Activated CD8-positive, alpha-beta memory T cell treated with anti-CD3 and anti-CD28 coated beads, Interleukin-2, amount 50 U/mL, for 48 hours (primary cell): ENCODE measurements around the gene AFAP1L2.
"Not testable (repeated sequence)": the region's sequence is repeated elsewhere in the genome, so short reads cannot be mapped to it uniquely, and the experiment has no call there.

Experiments
- DNase-seq: peaks from one replicate; pipeline ENCODE4 v3.0.0-alpha.2; 2020

AFAP1L2 gene

DNA sequence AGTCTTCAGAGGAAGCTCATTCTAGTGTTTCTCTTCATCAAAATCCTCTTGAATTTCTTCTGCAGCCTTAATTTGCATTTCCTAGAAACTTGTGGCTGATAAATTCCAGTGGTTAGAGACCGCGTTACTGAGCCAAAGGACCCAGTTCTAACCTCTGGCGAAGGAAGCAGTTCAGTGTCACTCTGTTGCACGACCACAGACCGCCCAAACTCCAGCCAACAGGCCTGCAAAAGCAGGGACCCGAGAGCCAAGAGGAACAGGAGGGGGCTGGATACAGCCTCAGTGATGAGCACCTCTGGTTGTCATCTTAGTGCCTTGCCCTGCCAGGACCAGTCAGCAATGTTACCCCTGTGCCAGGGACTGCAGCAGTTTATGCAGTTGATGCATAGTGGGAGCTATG lies 70.0 kb downstream of the AFAP1L2 start:
- DNase-seq: no peak

DNA sequence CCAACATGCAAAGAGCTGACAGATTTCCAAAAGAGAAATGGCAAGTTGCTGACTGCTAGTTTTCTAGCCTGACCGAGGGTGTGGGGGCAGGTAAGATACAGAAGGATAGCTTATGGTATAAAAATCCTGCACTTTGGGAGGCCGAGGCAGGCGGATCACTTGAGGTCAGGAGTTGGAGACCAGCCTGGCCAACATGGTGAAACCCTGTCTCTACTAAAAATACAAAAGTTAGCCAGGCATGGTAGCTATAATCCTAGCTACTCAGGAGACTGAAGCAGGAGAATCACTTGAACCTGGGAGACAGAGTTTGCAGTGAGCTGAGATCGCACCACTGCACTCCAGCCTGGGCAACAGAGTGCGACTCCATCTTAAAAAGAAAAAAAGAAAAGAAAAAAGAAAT lies 70.9 kb downstream of the AFAP1L2 start:
- DNase-seq: not testable (repeated sequence)

DNA sequence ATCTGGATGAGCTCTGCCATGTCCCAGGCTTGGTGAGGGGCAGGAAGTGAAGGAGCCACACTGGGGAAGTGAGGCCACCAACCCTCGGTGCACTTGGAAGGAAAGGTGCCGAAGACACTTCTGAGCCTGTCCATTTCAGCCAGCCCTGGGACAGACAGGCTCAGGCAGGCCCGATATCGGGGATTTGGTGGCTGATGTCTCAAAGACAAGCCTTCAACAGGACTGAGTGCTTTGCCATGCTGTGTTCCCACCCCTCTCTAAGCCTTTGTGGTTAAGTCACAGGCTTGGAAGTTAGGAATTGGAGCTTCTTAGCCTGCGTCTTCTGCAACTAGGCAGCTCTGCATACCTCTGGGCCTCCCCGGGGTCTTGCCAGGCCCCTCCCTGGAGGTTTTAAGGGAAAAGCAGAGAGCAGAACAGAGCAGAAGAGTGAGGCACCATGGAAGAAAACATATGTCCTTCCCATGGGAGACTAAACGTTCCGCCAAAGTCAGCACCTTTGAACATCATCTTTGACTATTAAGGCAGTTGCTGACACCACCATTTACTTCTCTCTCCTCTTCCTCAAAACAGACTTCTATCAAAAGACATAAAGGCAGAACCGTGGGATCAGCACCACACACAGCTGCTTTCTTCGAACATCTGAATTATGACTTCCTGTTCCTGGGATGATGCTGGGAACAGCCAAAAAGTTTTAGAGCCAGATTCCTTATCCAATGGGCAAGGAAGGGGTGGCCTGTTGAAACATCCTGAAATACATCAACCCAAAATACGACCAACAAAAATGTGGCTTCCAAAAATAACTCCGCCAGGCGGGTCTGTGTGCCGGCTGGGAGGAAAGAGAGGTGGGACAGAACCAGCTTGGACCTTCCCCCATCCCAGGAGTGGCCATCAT lies 71.8 kb downstream of the AFAP1L2 start:
- no peak for DNase-seq

DNA sequence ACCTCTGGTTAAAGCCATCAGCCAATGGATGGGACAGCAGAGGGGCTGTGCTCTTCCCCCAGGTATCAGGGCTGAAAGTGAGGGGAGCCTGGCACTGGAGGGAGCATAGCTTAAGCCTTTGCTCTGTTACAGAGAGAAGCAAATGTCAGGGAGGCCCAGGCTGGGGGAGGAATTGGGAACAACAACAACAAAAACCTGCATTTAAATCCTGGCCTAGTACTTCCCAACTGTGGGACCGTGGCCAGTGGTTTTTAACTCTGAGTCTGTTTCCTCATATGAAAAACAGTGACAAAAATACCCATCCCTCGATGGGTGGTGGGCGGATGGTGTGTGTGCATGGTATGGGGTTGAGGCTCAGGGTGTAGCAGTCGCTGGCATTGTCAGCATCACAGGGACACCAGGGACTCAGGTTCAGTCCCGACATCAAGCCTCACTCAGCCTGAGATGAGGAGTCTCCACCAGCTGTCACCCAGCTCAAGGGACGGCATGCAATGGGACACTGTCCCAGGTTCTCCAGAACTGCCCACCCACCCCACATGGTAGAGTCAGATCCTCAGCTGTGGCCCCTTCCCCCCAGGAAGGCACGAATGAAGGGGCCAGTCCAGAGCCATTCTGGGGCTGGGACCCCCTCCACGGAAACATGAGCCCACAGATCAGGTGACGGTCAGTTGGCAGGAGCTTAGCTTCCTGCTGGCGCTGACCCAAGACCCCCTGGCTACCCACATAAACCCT lies 74.5 kb downstream of the AFAP1L2 start:
- no peak for DNase-seq

DNA sequence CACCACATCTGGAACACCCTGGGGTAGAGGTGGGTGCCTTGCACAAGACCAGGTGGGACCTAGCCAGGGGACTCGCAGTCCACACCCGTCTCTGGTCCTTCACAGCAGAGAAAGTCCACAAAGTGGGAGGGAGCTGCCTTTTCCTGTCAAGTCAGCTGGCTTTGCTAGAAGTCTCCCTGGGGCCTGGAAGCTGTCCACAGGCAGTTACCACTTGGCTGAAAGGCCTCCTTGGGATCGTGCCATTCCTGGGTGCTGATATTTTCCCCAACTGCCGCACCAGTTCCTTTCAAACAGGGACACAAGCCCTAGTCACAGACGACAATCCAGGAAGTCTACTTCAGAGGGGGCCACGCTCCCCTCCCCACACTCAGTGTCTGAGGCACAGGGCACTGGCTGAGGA lies 75.4 kb downstream of the AFAP1L2 start:
- no peak for DNase-seq

DNA sequence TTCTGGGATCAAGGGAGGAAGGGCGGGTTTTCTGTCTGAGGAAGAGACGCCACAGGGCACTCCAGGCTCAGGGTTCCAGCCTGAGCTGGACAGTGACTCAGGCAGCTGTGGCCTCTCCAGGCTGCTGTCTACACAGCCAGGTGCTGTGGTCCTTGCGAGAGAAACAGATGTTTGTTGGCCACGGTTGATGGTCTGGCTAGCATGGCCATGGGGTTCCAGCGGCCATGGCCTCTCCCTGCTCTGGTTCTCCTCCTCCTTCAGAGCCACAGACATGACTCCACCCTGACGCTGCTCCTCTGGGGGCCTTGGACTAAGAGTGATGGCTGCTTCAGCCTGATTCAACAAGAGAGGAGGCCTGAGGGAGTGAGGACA lies 75.9 kb downstream of the AFAP1L2 start:
- no peak for DNase-seq

DNA sequence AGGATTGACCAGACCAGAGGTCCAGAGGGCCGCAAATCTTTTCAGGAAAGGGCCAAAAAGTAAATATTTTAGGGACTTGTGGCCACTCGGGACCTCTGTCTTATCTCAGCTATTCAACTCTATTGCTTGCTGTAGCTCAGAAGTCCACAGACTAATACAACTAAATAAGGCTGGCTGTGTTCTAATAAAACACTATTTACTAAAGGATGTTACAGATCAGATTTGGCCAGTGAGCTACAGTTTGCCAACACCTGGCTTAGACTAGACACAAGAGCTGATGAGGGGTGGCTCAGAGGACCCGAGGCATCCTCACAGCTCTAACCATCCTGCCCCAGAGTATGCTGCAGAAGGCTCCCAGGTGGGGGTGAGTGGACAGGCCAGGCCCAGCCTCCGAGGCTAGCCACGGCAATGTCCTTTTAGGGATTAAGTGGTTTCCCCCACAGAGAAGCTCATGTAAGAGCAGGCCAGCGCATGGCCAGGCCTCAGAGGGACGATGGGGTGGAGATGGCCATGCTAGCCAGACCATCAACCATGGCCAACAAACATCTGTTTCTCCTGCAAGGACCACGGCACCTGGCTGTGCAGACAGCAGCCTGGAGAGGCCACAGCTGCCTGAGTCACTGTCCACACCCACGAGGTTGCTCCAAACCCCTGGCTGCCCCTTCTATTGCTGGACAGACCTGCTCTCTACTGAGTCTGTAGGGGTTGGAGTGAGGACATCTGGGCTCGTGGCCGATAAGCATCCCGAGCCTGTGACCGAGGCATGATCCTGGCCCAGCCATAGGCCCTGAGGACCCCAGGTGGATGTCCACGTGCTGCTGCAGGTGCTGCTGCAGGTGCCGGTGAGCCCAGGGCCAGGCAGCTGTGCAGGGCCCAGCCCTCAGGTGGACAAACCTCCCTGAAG lies 76.5 kb downstream of the AFAP1L2 start:
- DNase-seq: no peak

DNA sequence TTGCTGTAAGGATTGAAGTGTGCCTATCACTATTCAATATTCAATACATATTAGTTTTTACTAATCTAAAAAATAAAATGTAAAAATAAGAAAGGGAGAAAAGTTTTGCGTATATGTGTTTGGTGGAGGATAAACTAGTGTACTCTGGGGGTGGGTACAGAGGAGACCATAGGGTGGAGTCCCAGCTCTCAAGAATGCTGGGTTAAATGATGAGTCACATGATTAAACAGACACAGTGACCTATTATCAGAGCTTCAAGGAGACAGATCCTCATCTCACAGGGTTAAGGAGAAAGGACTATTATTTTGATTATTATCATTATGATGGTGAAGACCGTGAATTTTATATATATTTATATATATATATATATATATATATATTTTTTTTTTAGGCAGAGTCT lies 77.5 kb downstream of the AFAP1L2 start:
- DNase-seq: no peak

DNA sequence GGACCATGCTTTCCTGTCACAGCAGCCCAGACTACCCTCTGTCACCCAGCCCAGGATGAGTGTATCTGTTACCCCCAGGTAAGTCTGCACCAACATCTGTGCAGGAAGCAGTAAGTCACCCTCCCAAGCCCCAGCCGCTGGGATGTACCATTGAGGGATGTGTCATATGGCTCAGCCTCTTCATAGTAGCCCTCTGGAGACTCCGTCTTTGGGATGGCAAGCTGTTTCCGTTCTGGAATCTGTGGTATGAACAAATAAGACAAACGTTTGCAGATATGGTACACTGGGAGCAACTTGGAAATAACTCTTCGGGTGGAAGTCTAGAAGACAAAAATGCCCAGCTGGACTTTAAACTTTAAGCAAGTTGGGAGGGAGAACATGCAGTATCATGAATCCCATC lies 81.3 kb downstream of the AFAP1L2 start:
- no peak for DNase-seq

DNA sequence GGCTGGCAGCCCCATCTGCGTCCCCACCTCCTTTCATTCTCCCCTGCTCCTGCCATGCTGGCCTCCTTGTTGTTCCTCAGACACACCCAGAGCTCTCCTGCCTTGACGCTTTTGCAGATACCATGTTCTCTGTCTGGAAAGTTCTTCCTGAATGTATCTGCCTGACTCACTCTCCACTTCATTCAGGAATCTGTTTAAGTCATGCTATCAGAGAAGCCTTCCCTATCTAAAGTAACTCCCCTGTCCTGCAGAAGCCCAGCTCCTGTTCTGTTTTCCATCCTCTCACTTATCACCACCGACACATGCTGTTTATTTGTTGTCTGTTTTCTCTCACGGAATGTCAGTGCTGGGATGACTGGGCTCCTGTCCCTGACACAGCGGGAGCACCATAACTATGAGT lies 82.0 kb downstream of the AFAP1L2 start:
- DNase-seq: no peak

DNA sequence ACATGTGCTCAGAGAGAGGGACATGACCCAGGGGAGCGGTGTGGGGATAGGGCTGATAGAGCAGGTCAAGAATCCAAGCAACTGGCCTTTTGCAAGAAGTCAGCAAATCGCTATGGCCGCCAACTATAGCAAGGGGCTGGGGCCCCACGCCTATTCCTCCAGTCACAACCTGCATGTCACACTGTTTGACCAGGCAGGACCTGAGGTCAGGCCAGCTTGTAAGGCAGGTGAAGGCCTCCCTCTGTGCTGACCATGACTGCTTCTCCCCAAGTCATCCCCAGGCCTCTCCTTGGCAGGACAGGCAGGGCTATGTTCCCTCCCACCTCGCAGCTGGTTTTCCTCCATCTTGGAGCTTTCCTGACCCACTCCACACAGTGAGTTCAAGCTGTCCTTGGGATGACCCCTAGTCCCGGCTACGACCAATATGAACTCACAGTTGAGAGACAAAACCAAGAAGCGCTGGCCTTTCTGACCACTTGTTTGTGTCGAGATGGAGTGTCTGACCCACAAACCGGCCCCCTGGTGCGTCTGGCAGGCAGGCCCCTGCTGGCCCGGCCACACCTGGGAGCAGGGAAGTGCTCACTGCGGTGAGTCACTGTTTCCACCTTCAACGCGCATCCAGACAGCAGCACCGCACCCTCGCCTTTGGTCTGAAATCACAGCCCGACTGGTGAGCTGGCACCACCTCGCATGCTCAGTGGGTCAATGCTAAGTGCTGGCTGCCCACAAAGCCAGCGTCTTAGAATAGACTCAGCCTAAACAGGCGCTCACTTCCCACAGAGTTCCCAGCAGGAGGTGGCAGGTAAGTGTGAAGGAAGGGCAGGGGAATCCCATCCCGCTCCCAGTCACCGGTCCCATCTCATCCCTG lies 83.8 kb downstream of the AFAP1L2 start:
- DNase-seq: no peak

DNA sequence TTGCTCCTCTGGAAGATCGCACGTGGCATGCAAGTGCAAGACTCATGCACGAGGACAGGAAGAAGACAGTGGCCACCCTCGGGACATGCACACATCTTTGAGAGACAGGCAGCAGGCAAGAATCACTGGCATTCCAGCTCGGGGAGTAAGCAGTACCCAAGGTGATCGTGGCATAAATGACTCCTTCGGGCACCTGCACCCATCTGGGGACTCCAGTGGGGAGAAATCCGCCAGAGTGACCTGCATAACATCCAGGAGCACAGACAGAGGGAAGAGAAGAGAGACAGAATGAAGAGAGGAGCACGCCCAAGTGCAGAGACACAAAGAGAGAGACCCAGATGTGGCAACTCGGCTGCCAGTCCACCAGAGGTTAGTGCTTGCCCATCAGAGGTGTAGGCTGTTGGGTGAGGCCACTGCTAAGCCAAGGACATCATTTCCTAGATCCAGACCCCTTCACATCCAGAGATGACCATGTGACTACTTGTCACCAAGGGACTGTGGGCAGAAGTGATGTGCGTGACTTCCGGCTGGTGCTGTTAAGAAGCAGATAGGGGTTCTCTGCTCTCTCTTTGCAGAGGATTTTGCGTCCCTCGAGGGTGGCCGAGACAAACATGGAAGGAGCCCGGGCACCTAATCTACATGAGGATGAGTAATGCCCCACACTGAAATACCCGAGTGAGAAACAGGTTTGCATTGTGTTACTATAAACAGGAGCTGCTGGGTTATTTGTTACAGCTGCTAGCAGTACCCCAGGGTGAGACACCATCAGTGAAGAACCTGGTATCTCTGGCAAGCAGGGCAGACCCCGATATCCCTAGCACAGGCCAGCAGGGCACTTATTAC lies 84.7 kb downstream of the AFAP1L2 start:
- DNase-seq: no peak

DNA sequence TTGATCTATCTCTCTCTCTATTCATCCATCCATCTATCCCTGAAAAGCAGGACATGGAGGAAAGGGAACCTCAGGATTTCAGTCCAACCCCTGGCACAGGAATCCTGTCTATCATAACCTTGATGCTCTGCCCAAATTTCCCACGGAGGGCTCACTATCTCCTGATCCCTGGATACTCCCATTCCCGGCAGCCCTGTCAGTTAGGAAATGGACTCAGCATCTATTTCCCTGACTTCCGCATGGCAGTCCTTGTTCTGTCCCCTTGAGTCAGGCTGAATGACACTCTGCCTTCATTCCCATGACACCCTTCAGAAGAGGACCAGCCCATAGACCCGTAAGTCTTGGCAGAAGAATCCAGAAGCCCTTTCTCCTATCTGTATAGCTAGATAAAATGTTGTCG lies 87.6 kb downstream of the AFAP1L2 start:
- DNase-seq: no peak

DNA sequence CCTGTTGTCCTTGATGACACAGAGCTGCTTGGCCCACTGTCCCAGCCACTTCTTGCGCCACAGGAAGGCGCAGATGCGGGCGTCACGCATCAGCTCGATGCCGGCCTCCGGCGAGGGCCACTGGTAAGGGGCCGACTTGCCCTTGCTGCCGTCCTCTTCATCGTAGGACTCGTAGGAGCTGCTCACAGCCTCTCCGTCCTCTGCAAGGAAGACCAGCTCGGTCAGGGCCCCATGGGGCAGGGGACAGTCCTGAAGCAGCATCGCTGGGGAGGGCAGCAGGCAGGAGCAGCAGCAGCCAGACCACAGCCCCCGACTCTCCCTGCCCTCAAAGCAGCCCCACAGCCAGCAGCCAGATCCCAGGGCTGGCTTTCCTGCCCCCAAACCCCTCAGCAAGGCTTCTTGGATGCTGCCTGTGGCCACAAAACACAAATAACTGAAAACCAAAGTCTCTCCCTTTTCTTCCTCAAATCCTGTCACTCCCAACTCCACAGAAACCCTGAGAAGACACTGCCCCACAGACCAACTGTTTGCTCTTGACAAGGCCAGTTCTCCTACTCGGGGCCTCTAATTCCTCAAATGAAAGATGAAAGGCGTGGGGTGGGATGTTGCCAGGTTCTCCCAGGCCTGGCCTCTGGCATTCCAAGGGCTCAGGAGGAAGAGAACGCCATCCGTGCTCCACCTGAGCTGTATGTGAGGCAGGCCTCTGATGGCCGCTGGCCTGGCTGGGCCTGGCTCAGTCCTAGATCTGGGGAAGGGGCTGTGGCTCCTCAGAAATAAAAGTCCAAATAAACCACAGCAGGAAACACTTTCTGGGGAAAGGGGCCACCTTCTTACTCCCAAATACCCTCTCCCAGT lies 88.5 kb downstream of the AFAP1L2 start:
- DNase-seq: no peak

DNA sequence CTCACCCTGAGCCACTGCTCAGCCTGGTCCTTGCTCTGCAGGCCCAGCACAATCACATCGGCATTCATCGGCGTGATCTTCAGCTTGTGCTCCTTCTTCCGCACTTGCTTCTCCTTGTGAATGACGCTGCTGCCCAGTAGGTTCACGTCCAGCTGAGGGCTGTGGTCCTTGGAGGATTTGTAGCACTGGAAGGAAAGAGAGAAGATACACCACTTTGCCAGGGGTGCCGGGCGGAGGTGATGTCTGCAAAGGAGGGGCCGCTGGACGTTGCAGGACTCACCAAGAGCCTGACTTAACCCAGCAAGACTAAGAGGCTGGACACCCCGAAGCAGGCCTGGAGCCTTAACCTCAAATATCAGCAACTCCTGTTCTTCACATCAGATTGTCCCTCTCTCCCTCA lies 90.4 kb downstream of the AFAP1L2 start:
- no peak for DNase-seq

DNA sequence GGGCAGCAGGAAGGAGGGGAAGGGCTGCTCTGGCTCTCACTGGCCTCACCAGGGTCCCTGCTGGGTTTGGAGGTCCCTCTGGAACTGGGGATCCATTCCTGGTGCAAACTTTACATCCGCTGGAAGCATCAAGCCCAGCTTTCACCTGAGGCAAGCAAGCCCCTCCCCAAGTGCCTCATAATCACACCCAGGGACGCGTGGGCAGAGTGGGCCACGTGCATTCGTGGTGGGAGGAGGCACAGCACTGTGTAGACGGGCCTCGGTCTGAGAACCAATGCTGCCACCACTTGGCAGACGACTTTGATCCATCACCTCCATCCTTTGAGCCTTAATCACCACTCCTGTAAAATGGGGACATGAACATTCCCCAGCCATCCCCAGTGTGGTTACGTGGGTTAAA lies 91.2 kb downstream of the AFAP1L2 start:
- no peak for DNase-seq

DNA sequence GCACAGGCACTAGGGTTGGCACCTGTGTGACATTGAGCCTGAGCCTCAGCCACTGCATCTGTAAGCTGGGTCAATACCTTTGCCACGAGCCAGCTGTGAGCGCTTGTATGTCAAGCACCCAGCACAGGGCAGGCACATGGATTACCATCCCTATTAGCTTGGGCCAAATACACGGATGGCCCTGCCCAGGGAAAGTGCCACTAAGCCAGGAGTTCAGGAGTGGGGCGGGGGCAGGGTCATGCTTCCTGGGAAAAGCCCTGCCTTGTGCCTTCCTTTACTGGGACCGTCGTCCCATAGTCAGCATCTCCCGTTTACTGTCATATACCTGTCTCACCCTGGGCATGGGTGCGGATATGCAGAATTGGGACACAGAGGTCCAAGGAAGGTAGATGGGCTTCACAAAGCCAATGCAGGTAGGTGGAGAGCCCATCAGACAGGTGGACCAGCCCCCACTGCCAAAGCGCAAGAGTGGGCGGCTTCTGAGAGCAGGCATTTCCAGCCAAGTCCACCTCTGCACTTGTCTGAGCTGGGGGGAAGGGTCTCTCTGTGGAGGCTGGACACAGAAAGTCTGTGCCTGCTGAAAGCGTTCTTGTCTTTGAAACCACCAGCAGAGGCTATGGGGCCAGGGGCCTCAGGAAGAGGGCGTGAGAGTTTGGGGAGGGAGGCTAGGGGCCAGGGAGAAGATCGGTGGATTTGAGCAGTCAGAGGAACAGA lies 92.6 kb downstream of the AFAP1L2 start:
- DNase-seq: no peak

DNA sequence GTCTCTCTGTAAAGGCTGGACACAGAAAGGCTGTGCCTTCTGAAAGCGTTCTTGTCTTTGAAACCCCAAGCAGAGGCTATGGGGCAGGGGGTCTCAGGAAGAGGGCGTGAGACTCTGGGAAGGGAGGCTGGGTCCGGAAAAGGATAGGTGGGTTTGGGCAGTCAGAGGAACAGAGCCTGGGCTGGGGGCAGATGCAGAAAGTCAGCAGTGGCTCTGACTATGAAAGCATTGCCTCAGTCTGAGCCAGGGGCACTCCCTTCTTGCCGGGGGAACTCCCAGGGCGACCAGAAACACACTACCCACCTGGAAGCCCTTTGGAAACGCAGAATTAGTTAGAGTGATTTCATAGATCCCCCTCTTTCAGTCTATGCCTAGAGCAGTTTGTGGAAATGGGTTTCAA lies 93.3 kb downstream of the AFAP1L2 start:
- DNase-seq: no peak

DNA sequence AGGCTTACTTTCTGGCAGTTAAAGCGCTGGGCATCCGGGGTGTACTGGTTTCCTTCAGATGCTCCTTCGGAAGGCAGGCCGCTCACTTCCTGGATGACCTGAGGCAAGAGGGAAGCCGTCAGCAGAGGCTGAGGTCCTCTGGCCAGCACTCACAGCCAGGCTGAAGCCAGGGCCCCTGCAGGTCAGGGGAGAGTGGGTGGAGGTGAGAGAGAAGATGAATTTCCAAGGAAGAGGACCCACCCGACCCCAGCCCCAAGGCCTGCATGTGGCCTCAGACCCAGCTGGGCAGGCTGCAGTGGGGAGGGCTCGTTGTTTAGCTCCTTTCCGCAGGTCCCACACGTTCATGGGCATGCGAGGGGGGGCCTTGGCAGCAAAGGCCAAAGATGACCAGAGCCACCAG lies 94.0 kb downstream of the AFAP1L2 start:
- no peak for DNase-seq

DNA sequence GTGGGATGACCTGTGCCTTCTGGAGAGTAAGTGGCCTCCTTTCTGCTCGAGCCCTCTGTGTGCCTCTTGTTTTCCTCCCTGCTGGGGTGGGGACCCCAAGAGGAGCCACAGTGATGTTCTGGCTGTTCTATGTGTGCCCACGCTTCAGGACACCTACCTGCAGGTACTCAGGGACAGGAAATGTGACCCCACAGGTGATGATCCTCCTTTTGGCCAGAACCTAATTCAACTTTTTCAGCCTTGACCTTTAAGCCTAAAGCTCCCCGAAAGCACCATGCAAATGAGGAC lies 95.0 kb downstream of the AFAP1L2 start:
- DNase-seq: no peak
